TTC549 (cell line): ENCODE measurements around the gene THSD8.

Experiments
- FAIRE-seq: peaks from 2 replicates; lab custom pipeline; 2012; peaks lifted over from hg19 to GRCh38; lab: Jason Lieb, UNC

THSD8 gene

GRCh38 chr19:12779162-12779993 is 22.5 kb upstream of the THSD8 start:
- FAIRE-seq: no peak

GRCh38 chr19:12782174-12782423 is 19.8 kb upstream of the THSD8 start:
- FAIRE-seq: no peak

- no peak for FAIRE-seq
These were observed 19.2 kb upstream of the THSD8 start for GRCh38 chr19:12782424-12783290.

- FAIRE-seq: no peak
These were observed 18.5 kb upstream of the THSD8 start for GRCh38 chr19:12783291-12783848.

- no peak for FAIRE-seq
These were observed 17.9 kb upstream of the THSD8 start for GRCh38 chr19:12783849-12784393.

- FAIRE-seq: no peak
These were observed 17.4 kb upstream of the THSD8 start for GRCh38 chr19:12784394-12784870.

GRCh38 chr19:12784871-12785430 is 16.9 kb upstream of the THSD8 start:
- no peak for FAIRE-seq

GRCh38 chr19:12785431-12786031 is 16.3 kb upstream of the THSD8 start:
- no peak for FAIRE-seq

- no peak for FAIRE-seq
These were observed 15.6 kb upstream of the THSD8 start for GRCh38 chr19:12786141-12786870.

- FAIRE-seq: no peak
These were observed 14.9 kb upstream of the THSD8 start for GRCh38 chr19:12786952-12787351.

- no peak for FAIRE-seq
These were observed 14.4 kb upstream of the THSD8 start for GRCh38 chr19:12787458-12787857.

GRCh38 chr19:12788042-12788681 is 13.7 kb upstream of the THSD8 start:
- FAIRE-seq: no peak

GRCh38 chr19:12788682-12789097 is 13.2 kb upstream of the THSD8 start:
- no peak for FAIRE-seq

GRCh38 chr19:12789098-12789903 is 12.6 kb upstream of the THSD8 start:
- FAIRE-seq: no peak

- FAIRE-seq: no peak
These were observed 11.8 kb upstream of the THSD8 start for GRCh38 chr19:12789904-12790619.

- FAIRE-seq: no peak
These were observed 11.1 kb upstream of the THSD8 start for GRCh38 chr19:12790628-12791344.

GRCh38 chr19:12791345-12792050 is 10.4 kb upstream of the THSD8 start, which contains the start of gene JUNB:
TSS of gene JUNB (plus strand) at chr19:12791486. CDS start at chr19:12791772, 286 bp downstream.
- no peak for FAIRE-seq
